Astrocyte of the cerebellum (primary cell): ENCODE measurements around the gene FAM210A.

Experiments
- DNase-seq: peaks from one replicate; pipeline ENCODE4 v3.0.0-alpha.2; 2011; ENCODE audit warnings: low read depth
- H3K4me3 ChIP-seq: 2 replicates; pipeline ENCODE4 v1.5.1; 2011; ENCODE audit warnings: mild to moderate bottlenecking, low read depth, low read length, moderate library complexity
- CTCF ChIP-seq: IDR thresholded peaks from 2 replicates; pipeline ENCODE4 v1.5.1; 2012; ENCODE audit warnings: low read length, low read depth, moderate library complexity, mild to moderate bottlenecking; ENCODE audit errors: missing control alignments
- in situ Hi-C: cut with HindIII; loops from 2 replicates; pipeline ENCODE4 v1.10.0; 2017; ENCODE audit warnings: low sequenced_read_pairs

Gene FAM210A

GRCh38 chr18:13726232-13726971, at the start of gene FAM210A, which contains the start of gene RNMT:
Gene FAM210A, minus strand, starts transcription at chr18:13726558. Its CDS starts 44,481 bp downstream, at chr18:13682077.
Gene RNMT, plus strand, starts transcription at chr18:13726673. Its CDS starts 4,845 bp downstream, at chr18:13731518.
- in situ Hi-C loops: no loop called here
- peak; percentile 91 for DNase-seq
- no peak for TF ChIP-seq CTCF
- H3K4me3 ChIP-seq: peak within 1 kb of the TSS; percentile 84

- TF ChIP-seq CTCF: no peak
- in situ Hi-C loops: no loop called here
Measured at GRCh38 chr18:13775058-13775457, 48.7 kb upstream of the FAM210A start.

GRCh38 chr18:13762690-13763439, 36.5 kb upstream of the FAM210A start:
- no peak for DNase-seq
- no peak overlapping the region for H3K4me3 ChIP-seq
- TF ChIP-seq CTCF: no peak
- in situ Hi-C loops: no loop called here

More at GRCh38 chr18:13775058-13775457, 48.7 kb upstream of the FAM210A start:
- H3K4me3 ChIP-seq: no peak overlapping the region
- no peak for DNase-seq

- in situ Hi-C loops: no loop called here
- H3K4me3 ChIP-seq: no peak overlapping the region
- TF ChIP-seq CTCF: no peak
- DNase-seq: no peak
Measured at GRCh38 chr18:13760047-13760446, 33.7 kb upstream of the FAM210A start.

- TF ChIP-seq CTCF: no peak
- no peak for DNase-seq
- H3K4me3 ChIP-seq: no peak overlapping the region
- in situ Hi-C loops: no loop called here
Measured at GRCh38 chr18:13758622-13759021, 32.3 kb upstream of the FAM210A start.

GRCh38 chr18:13756671-13757070, 30.3 kb upstream of the FAM210A start:
- H3K4me3 ChIP-seq: no peak overlapping the region
- no peak for TF ChIP-seq CTCF
- no peak for DNase-seq
- in situ Hi-C loops: no loop called here
